ENCODE results near the gene CD40LG.

DNA sequence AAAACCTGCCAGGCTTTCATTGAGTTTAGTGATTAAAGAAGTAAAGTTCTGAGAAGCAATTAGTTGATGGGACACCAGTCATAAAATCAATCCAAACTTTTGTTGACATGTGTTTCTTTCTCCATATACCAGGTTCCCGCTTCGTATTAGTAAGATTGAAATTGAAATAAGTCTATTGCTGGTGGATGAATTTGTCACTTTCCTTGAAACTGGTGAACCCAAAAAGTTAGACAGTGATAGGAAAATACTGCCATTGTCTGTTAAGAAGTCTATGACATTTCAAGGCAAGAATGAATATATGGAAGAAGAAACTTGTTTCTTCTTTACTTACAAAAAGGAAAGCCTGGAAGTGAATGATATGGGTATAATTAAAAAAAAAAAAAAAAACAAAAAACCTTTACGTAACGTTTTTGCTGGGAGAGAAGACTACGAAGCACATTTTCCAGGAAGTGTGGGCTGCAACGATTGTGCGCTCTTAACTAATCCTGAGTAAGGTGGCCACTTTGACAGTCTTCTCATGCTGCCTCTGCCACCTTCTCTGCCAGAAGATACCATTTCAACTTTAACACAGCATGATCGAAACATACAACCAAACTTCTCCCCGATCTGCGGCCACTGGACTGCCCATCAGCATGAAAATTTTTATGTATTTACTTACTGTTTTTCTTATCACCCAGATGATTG lies at the start of gene CD40LG:
- TF ChIP-seq, protein P1, sequence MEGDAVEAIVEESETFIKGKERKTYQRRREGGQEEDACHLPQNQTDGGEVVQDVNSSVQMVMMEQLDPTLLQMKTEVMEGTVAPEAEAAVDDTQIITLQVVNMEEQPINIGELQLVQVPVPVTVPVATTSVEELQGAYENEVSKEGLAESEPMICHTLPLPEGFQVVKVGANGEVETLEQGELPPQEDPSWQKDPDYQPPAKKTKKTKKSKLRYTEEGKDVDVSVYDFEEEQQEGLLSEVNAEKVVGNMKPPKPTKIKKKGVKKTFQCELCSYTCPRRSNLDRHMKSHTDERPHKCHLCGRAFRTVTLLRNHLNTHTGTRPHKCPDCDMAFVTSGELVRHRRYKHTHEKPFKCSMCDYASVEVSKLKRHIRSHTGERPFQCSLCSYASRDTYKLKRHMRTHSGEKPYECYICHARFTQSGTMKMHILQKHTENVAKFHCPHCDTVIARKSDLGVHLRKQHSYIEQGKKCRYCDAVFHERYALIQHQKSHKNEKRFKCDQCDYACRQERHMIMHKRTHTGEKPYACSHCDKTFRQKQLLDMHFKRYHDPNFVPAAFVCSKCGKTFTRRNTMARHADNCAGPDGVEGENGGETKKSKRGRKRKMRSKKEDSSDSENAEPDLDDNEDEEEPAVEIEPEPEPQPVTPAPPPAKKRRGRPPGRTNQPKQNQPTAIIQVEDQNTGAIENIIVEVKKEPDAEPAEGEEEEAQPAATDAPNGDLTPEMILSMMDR (conservative IDR thresholded peaks at IDR 0.05; ENCODE audit: low read length): no peak
- no peak for TF ChIP-seq EZH2phosphoT487 (IDR thresholded peaks at IDR 0.05; ENCODE audit: borderline replicate concordance, low read depth, low read length)

All from OCI-LY7 (cell line).